Astrocyte (in vitro differentiated cells and primary cell): ENCODE measurements around the gene IQCM. TPM values are rescaled to one million over a fixed set of nuclear protein-coding genes. Genes with fewer than 3 reads are reported as not detected.
A peak's percentile ranks its signal among the peaks of the same experiment; 100 is the strongest.

Experiments used
- DNase-seq: peaks from one replicate; pipeline ENCODE4 v3.0.0-alpha.2; 2010; ENCODE audit warnings: low read depth
- FAIRE-seq: peaks from 2 replicates; lab custom pipeline; 2011; peaks lifted over from hg19 to GRCh38; lab: Jason Lieb, UNC
- H2AFZ ChIP-seq: 2 replicates; pipeline ENCODE4 v1.6.0; 2012; ENCODE audit warnings: low read depth, low read length, inconsistent platforms
- H3K27ac ChIP-seq: 2 replicates; pipeline ENCODE4 v1.5.1; 2011; ENCODE audit warnings: low read depth, low read length, inconsistent platforms
- H3K27me3 ChIP-seq: 2 replicates; pipeline ENCODE4 v1.6.0; 2011; ENCODE audit warnings: low read length, inconsistent platforms; ENCODE audit not compliant: insufficient read depth
- H3K36me3 ChIP-seq: 2 replicates; pipeline ENCODE4 v1.5.1; 2011; ENCODE audit warnings: low read length, inconsistent platforms; ENCODE audit not compliant: insufficient read depth
- H3K4me1 ChIP-seq: 2 replicates; pipeline ENCODE4 v1.5.1; 2011; ENCODE audit warnings: low read length, inconsistent platforms; ENCODE audit not compliant: insufficient read depth
- H3K4me2 ChIP-seq: 2 replicates; pipeline ENCODE4 v1.6.0; 2012; ENCODE audit warnings: low read length, inconsistent platforms
- H3K4me3 ChIP-seq: 2 replicates; pipeline ENCODE4 v1.5.1; 2011; ENCODE audit warnings: low read depth, mild to moderate bottlenecking, low read length, inconsistent platforms; ENCODE audit not compliant: insufficient read depth
- H3K79me2 ChIP-seq: 2 replicates; pipeline ENCODE4 v1.6.0; 2012; ENCODE audit warnings: mild to moderate bottlenecking, low read length, inconsistent platforms; ENCODE audit not compliant: insufficient read depth
- H3K9ac ChIP-seq: 2 replicates; pipeline ENCODE4 v1.6.0; 2012; ENCODE audit warnings: mild to moderate bottlenecking, low read length, inconsistent platforms
- H3K9me3 ChIP-seq: 2 replicates; pipeline ENCODE4 v1.5.1; 2012; ENCODE audit warnings: low read depth, mild to moderate bottlenecking, low read length, inconsistent platforms; ENCODE audit not compliant: insufficient read depth
- H4K20me1 ChIP-seq: 2 replicates; pipeline ENCODE4 v1.6.0; 2012; ENCODE audit warnings: low read length, inconsistent platforms; ENCODE audit not compliant: insufficient read depth
- H3K27ac Mint-ChIP-seq: one replicate; pipeline ENCODE4 v1.8.0; 2021; ENCODE audit warnings: mild to moderate bottlenecking, mixed read lengths; ENCODE audit not compliant: unreplicated experiment
- H3K27me3 Mint-ChIP-seq: one replicate; pipeline ENCODE4 v1.8.0; 2021; ENCODE audit warnings: low read depth, mixed read lengths; ENCODE audit not compliant: unreplicated experiment
- H3K36me3 Mint-ChIP-seq: one replicate; pipeline ENCODE4 v1.8.0; 2021; ENCODE audit warnings: low read depth, mixed read lengths; ENCODE audit not compliant: unreplicated experiment
- H3K4me1 Mint-ChIP-seq: one replicate; pipeline ENCODE4 v1.8.0; 2021; ENCODE audit warnings: low read depth, mixed read lengths; ENCODE audit not compliant: unreplicated experiment
- H3K4me3 Mint-ChIP-seq: one replicate; pipeline ENCODE4 v1.8.0; 2021; ENCODE audit warnings: mild to moderate bottlenecking, moderate library complexity, mixed read lengths; ENCODE audit not compliant: unreplicated experiment
- H3K9me3 Mint-ChIP-seq: one replicate; pipeline ENCODE4 v1.8.0; 2021; ENCODE audit warnings: mild to moderate bottlenecking, mixed read lengths; ENCODE audit not compliant: unreplicated experiment
- EZH2 ChIP-seq: IDR thresholded peaks from 2 replicates; pipeline ENCODE4 v1.6.1; 2012; ENCODE audit warnings: mild to moderate bottlenecking, low read length, inconsistent platforms; ENCODE audit not compliant: insufficient read depth
- total RNA-seq: library from RNA; stranded (reverse); gene quantifications from 2 replicates; pipeline ENCODE4 v1.2.1, GENCODE V29; 2021
- TF ChIP-seq, protein P1 (sequence below): IDR thresholded peaks from 2 replicates; pipeline ENCODE4 v1.5.1; 2011; ENCODE audit warnings: low read depth, mild to moderate bottlenecking, inconsistent platforms, low read length, moderate library complexity; ENCODE audit not compliant: insufficient read depth

The IQCM gene
- total RNA-seq, 1 donor from 2014 or later: 0.11 TPM

DNA sequence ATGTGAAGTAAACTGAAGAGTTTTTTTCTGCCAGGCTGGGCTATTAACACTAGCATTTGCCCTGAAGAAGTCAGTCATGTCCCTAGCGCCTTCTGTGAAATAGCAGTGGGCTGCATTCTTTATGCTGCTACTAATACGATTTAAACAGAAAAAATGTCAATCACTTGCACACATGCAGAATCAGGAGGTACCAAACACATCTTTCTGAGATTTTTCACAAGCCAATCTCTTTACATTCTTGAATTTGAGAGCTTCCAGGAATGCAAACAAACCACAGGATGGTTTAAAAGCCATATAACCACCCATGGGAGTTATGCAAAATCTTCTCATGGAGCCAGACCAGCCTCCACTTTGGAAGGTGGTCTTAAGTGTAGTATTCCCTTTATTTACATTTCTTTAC lies 220.1 kb downstream of the IQCM start:
- Histone ChIP-seq H3K27ac (no peak overlapping the region), H2AFZ (no peak overlapping the region), H3K4me2 (no peak overlapping the region), H3K79me2 (no peaks in the 10 kb centered on the region), H3K9ac (no peak overlapping the region), H3K27me3 (no peaks in the 10 kb centered on the region), H3K4me3 (no peak overlapping the region), H3K36me3 (no peaks in the 10 kb centered on the region), H4K20me1 (no peaks in the 10 kb centered on the region), H3K4me1 (no peaks in the 10 kb centered on the region), H3K9me3 (no peaks in the 10 kb centered on the region)
- TF ChIP-seq EZH2: no peak
- TF ChIP-seq, protein P1, sequence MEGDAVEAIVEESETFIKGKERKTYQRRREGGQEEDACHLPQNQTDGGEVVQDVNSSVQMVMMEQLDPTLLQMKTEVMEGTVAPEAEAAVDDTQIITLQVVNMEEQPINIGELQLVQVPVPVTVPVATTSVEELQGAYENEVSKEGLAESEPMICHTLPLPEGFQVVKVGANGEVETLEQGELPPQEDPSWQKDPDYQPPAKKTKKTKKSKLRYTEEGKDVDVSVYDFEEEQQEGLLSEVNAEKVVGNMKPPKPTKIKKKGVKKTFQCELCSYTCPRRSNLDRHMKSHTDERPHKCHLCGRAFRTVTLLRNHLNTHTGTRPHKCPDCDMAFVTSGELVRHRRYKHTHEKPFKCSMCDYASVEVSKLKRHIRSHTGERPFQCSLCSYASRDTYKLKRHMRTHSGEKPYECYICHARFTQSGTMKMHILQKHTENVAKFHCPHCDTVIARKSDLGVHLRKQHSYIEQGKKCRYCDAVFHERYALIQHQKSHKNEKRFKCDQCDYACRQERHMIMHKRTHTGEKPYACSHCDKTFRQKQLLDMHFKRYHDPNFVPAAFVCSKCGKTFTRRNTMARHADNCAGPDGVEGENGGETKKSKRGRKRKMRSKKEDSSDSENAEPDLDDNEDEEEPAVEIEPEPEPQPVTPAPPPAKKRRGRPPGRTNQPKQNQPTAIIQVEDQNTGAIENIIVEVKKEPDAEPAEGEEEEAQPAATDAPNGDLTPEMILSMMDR: no peak
- DNase-seq (peak; percentile 55), FAIRE-seq (no peak)
- Mint-ChIP-seq H3K4me3 (no peak overlapping the region), H3K4me1 (peaks cover 26% of the 10 kb centered on the region), H3K9me3 (peaks cover 3% of the 10 kb centered on the region), H3K27ac (peak overlapping the region; percentile 51), H3K27me3 (no peaks in the 10 kb centered on the region), H3K36me3 (no peaks in the 10 kb centered on the region)

DNA sequence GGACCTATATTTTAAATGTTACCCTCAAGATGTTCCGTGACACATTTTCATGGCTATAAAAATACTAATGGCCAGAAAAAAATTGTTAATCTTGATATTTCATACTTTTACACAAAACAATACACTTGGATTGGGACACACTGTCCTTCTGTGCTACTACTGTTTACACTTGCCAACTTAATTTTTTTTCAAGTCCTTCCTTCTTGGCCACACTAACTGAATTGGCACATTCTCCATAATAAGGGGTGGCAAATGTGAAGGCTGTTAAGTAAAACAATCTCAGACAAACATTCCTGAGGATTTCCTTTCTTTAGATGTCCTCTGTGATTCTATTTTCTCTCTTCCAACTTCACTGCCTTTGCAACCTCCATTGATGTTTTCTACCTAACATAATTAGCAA lies 225.8 kb downstream of the IQCM start:
- Histone ChIP-seq H3K9ac (no peak overlapping the region), H3K4me2 (no peak overlapping the region), H3K4me3 (no peak overlapping the region), H3K4me1 (no peaks in the 10 kb centered on the region), H3K27ac (no peak overlapping the region), H3K9me3 (no peaks in the 10 kb centered on the region), H3K79me2 (no peaks in the 10 kb centered on the region), H4K20me1 (no peaks in the 10 kb centered on the region), H3K36me3 (no peaks in the 10 kb centered on the region), H3K27me3 (no peaks in the 10 kb centered on the region), H2AFZ (no peak overlapping the region)
- H3K27me3 Mint-ChIP-seq: no peaks in the 10 kb centered on the region
- H3K4me3 Mint-ChIP-seq: no peak overlapping the region
- H3K27ac Mint-ChIP-seq: no peak overlapping the region
- H3K36me3 Mint-ChIP-seq: no peaks in the 10 kb centered on the region
- peaks cover 25% of the 10 kb centered on the region for H3K4me1 Mint-ChIP-seq
- no peak for FAIRE-seq
- peaks cover 3% of the 10 kb centered on the region for H3K9me3 Mint-ChIP-seq
- TF ChIP-seq EZH2: no peak
- TF ChIP-seq, protein P1: no peak
- no peak for DNase-seq

DNA sequence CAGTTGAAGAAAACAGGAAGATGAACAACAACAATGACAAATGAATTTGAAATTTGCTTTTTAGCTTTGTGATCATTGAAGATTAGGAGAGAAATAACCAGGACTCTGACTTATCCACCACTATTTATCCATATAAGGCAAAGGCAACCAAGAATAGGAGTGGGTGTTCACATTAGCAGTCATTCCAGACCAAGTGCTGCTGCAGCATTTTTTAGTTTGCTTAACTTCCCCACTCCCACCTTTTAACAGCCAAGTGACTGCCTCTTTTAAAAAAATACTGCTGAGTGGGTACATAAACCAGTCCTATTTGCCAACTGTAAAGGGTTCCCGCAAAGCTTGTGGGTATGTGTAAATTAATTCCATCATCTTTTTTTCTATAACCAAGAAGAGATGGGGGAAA lies 230.9 kb downstream of the IQCM start:
- no peaks in the 10 kb centered on the region for H3K36me3 Mint-ChIP-seq
- no peak overlapping the region for H3K4me3 ChIP-seq
- no peak overlapping the region for H3K4me3 Mint-ChIP-seq
- peak overlapping the region; percentile 93 for H3K27ac Mint-ChIP-seq
- peak overlapping the region; percentile 18 for H2AFZ ChIP-seq
- no peaks in the 10 kb centered on the region for H3K4me1 ChIP-seq
- H3K4me2 ChIP-seq: no peak overlapping the region
- H3K27me3 ChIP-seq: no peaks in the 10 kb centered on the region
- H3K36me3 ChIP-seq: no peaks in the 10 kb centered on the region
- FAIRE-seq: peak; percentile 56
- no peaks in the 10 kb centered on the region for H3K9me3 ChIP-seq
- no peak overlapping the region for H3K9ac ChIP-seq
- H3K4me1 Mint-ChIP-seq: peaks cover 23% of the 10 kb centered on the region
- TF ChIP-seq EZH2: no peak
- TF ChIP-seq, protein P1: no peak
- H3K9me3 Mint-ChIP-seq: no peaks in the 10 kb centered on the region
- H4K20me1 ChIP-seq: no peaks in the 10 kb centered on the region
- DNase-seq: peak; percentile 61
- H3K27ac ChIP-seq: no peak overlapping the region
- H3K27me3 Mint-ChIP-seq: no peaks in the 10 kb centered on the region
- no peaks in the 10 kb centered on the region for H3K79me2 ChIP-seq
